HL-60 (cell line): Measurements from ENCODE around the gene MAMDC2.

ENCODE experiments used
- GABPA ChIP-seq: IDR thresholded peaks from 2 replicates; pipeline ENCODE4 v1.6.1; 2012; ENCODE audit warnings: low read depth
- POLR2AphosphoS5 ChIP-seq: IDR thresholded peaks from 2 replicates; pipeline ENCODE4 v1.6.1; 2012; ENCODE audit warnings: low read depth
- SPI1 ChIP-seq: IDR thresholded peaks from 2 replicates; pipeline ENCODE4 v1.6.1; 2012; ENCODE audit warnings: low read depth, mild to moderate bottlenecking, borderline replicate concordance
- TF ChIP-seq, protein P1 (sequence below): IDR thresholded peaks from one replicate; pipeline ENCODE4 v1.5.1; 2011; ENCODE audit warnings: low read length, control low read depth, inconsistent platforms; ENCODE audit not compliant: insufficient read depth
- TF ChIP-seq, protein P2 (sequence below): IDR thresholded peaks from 2 replicates; pipeline ENCODE4 v1.6.1; 2012; ENCODE audit warnings: low read depth; ENCODE audit not compliant: insufficient replicate concordance

DNA sequence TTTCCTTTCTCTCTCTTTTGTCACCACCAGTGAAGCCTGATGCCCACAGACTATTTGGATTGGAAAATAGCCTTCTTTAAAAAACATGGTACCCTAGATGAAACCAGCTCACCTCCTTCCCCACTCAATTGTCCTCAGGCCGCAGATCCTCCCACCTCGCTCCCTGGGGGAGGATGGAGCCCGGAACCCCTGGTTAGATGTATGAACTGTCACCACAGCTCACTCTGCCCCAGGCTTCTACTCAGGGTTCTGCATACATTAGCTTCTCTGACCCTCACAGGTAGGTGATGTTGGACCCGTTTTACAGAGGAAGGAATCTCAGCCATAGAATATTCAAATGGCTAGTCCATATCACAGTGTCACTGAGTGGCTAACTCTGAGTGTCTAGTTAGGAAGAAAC, 1.8 kb downstream of the MAMDC2 start:
- TF ChIP-seq, protein P1, sequence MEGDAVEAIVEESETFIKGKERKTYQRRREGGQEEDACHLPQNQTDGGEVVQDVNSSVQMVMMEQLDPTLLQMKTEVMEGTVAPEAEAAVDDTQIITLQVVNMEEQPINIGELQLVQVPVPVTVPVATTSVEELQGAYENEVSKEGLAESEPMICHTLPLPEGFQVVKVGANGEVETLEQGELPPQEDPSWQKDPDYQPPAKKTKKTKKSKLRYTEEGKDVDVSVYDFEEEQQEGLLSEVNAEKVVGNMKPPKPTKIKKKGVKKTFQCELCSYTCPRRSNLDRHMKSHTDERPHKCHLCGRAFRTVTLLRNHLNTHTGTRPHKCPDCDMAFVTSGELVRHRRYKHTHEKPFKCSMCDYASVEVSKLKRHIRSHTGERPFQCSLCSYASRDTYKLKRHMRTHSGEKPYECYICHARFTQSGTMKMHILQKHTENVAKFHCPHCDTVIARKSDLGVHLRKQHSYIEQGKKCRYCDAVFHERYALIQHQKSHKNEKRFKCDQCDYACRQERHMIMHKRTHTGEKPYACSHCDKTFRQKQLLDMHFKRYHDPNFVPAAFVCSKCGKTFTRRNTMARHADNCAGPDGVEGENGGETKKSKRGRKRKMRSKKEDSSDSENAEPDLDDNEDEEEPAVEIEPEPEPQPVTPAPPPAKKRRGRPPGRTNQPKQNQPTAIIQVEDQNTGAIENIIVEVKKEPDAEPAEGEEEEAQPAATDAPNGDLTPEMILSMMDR = no peak
- TF ChIP-seq, protein P2, sequence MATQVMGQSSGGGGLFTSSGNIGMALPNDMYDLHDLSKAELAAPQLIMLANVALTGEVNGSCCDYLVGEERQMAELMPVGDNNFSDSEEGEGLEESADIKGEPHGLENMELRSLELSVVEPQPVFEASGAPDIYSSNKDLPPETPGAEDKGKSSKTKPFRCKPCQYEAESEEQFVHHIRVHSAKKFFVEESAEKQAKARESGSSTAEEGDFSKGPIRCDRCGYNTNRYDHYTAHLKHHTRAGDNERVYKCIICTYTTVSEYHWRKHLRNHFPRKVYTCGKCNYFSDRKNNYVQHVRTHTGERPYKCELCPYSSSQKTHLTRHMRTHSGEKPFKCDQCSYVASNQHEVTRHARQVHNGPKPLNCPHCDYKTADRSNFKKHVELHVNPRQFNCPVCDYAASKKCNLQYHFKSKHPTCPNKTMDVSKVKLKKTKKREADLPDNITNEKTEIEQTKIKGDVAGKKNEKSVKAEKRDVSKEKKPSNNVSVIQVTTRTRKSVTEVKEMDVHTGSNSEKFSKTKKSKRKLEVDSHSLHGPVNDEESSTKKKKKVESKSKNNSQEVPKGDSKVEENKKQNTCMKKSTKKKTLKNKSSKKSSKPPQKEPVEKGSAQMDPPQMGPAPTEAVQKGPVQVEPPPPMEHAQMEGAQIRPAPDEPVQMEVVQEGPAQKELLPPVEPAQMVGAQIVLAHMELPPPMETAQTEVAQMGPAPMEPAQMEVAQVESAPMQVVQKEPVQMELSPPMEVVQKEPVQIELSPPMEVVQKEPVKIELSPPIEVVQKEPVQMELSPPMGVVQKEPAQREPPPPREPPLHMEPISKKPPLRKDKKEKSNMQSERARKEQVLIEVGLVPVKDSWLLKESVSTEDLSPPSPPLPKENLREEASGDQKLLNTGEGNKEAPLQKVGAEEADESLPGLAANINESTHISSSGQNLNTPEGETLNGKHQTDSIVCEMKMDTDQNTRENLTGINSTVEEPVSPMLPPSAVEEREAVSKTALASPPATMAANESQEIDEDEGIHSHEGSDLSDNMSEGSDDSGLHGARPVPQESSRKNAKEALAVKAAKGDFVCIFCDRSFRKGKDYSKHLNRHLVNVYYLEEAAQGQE = no peak
- no peak for TF ChIP-seq POLR2AphosphoS5
- TF ChIP-seq GABPA = no peak
- TF ChIP-seq SPI1 = no peak
